GM21447 (cell line): Measurements from ENCODE around the gene TRIO.
"Not testable (repeated sequence)": the region's sequence is repeated elsewhere in the genome, so short reads cannot be mapped to it uniquely, and the experiment has no call there.

Experiments
- ATAC-seq: cut with Tn5 transposase; IDR thresholded peaks from one replicate; pipeline ENCODE4 v1.9.1; 2021; ENCODE audit not compliant: unreplicated experiment

TRIO gene

DNA sequence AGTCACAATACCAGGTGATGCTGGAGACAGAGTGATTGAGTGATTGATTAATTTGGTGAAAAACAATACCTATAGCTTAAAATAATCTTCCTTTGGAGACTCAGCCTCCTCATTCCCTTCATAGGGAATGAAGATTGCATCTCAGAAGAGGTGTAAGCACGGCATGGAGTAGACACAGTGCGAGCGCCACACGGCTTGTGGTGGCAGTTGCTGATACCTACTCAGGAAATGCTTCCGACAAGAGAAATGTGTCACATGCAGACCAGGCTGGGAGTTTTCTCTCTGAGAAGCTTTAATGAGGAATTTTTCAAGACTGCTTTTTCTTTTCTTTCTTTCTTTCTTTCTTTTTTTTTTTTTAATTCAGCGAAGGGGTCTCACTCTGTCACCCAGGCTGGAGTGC, 226.6 kb downstream of the TRIO start:
- no peak for ATAC-seq

DNA sequence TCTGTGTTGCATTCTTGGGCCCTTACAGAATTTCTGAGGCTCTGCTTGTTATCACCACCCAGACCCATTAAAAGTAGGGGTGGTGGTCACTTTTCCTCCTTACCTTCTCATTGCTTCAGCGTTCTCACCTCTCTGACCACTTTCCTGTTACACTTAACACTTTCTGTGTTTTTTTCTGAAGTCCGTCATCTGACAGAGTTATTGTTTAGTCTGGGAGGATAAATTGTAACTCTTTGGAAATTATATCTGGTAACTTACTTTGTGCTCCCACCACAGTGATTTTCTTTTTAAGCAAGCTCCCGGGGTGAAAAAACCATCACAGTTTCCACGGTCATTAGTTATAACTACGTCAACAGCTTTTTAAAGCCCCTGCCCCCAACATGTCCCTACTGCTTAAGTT, 227.2 kb downstream of the TRIO start:
- ATAC-seq: no peak

DNA sequence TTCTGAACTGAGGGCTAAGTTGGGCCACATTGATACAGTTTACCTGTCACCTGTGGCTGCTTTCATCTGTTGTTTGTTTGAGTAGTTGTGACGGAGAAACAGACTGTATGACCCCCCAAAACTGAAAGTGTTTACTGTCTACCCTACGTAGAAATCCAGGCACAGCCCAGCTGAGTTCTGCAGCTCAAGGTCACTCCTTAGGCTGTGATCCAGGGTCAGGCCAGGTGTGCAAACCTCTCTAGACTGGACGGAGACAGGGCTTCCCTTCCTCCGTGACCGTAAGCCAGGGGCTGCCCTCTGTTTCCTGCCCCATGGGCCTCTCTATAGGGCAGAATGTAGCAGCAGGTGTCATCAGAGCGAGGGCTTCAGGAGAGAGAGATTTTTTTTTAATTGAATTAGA, 230.5 kb downstream of the TRIO start:
- ATAC-seq: no peak

DNA sequence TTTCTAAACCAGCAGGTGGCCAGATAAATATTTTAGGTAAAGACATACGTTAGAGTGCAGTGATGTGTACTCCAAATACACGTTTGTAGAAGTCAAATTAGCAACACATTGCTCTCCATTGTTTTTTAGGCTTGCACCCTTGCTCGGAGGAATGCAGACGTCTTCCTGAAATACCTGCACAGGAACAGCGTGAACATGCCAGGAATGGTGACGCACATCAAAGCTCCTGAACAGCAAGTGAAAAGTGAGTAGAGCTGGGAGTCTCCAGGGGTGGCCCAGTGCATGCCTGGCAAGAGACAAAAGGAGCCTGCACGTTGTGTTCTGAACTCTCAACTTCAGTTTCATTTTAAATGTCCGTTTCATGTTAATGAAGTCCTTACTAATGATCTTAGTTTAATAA, 231.0 kb downstream of the TRIO start:
- no peak for ATAC-seq

DNA sequence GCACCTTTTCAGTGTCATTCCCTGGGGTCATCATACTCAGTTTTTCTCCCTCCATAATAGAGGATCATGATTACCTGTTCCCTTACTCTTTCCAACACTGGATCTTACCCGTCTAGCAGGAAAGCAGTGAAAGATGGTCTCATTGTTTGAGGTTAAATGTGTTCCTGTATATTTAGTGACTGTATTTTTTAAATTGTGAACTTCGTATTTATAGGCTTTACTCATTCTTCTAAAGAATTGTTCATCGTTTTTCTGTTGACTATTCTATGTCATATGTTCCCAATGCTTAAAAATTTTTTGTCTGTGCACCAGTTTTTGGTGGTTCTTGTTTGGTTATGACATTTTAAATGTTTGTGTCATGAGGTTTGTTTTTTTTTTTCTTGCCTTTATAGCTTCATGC, 233.6 kb downstream of the TRIO start:
- no peak for ATAC-seq

DNA sequence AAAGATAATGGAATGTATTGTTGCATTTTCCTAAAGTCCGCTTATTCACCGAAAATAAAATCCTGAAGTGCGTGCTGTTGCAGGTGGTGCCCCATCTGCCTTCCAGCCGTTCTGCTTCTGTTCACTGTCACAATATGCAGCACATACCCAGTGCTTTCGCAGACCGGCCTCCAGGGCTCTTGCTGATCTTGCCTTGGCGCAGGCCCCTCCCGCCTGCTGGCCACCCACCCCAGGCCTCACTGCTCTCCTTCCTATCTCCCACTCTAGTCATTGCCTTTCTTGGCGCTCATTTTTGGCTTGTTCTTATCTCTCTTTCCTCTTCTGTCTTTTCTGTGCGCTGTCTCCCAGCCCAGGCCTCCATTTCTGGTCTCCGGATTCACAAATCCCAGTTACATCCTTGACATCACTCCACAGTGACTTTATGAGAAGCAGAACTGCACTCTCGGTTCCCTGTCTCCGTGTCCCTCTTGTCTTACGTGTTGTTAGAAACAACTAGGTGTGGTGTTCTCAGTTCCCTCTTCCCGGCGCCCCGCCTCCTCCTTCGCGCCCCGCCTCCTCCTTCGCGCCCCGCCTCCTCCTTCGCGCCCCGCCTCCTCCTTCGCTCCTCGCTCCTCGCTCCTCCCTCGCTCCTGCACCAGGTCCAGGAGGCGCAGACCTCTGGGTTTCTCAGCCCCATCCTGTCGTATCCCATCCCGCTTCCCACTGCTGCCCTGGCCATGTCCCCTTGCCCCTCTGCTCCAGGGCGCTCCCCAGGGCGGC, 236.8 kb downstream of the TRIO start:
- ATAC-seq: no peak

DNA sequence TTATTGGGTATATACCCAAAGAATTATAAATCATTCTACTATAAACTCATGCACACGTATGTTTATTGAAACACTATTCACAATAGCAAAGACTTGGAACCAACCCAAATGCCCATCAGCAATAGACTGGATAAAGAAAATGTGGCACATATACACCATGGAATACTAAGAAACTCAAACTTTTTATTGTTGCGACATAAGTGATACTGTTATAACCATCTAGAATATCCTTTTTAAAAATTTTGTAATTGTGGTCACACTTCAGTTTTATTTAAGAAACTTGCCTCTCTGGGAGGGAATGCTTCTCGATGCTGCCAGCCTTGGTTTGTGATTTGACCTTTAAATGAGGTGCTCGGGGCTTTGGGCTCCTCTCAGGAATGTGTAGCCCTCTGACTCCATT, 237.6 kb downstream of the TRIO start:
- ATAC-seq: no peak

DNA sequence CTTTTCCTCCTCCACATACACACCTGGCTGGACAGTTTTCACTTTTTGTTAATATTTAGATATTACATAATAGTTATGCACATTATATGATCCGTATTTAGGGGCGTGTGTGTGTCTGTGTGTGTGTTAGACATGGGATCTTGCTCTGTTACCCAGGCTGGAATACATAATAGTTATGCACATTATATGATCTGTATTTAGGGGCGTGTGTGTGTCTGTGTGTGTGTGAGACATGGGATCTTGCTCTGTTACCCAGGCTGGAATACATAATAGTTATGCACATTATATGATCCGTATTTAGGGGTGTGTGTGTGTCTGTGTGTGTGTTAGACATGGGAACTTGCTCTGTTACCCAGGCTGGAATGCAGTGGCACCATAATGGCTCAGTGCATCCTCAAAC, 239.5 kb downstream of the TRIO start:
- ATAC-seq: no peak

DNA sequence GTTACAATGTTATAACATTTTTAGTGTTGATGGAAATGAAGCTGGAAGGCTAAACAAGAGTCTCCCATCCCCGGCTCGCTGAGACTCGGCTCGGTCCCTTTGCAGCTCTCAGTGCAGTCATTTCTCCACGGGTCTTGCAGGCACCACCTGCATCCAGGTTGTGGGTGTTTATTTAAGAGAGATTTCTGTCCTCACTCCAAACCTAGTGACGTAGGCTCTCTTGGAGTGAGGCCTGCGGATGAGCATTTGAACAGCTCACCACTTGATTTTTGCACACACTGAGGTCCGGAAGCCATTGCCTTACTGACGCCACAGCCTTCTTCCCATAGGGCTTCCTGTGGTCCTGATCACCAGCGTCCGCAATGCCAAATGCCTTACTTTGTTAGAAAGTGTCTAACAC, 240.8 kb downstream of the TRIO start:
- no peak for ATAC-seq

DNA sequence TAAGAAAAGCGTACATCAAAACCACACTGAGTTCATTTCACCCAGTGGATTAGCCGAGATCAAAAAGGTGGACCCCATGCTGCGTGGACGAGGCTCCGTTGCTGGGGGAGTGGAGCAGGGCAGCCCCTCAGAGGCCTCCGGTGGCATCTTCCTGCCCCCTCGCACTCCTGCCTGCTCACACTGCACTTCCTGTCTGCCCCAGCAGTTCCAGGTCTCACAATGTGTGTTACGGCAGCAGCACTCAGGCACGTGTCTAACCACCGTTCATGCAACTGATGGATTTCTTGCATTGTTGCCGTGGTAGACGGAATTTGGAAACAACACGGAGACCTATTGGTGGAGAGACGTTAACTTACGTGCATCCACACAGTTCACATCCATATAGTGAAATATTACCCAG, 241.9 kb downstream of the TRIO start:
- no peak for ATAC-seq

DNA sequence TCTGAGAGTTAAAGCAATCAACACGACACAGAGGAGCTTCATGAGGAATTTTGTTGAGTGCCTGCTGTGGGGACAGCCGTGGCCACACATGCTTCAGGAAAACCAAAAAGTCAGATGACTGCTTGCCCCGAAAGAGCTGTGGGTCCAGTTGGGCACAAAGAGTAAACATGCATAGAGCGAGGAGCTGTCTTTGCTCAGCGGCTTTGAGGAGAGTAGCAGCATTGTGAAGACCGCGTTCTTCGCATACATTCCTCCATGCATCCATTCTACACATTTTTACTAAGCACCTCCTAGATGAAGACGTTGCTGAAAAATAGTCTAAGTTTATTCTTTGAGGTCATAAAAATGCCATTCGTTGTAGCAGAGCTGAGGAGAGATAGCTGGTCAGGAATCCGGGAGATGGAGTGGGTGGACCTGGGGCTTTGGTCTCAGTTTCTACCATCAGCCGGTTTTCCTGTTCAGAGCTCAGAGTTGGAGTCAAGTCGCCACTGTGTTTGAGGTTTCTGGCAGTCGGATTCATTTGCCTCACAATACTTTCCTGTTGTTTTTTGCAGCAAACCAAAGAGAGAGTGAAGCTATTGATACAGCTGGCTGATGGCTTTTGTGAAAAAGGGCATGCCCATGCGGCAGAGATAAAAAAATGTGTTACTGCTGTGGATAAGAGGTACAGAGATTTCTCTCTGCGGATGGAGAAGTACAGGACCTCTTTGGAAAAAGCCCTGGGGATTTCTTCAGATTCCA, 243.9 kb downstream of the TRIO start:
- no peak for ATAC-seq

DNA sequence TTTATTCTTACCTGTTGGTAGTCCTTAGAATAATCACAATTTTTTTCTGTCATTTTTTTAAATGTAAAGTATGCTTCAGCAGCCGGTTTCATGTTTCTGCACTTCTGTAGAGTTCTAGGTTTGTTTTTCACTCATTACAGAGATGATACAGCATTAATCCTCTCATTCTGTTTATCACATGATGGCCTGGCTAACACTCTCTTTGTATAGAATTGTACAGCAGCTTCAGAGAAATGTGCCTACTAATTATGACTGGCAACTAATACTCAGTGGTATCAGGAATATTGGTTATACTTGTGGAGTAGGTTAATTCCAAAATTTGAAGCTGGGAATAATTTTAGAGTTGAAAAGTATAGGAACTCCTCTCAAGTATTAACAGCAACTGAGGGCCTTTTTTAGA, 245.6 kb downstream of the TRIO start:
- ATAC-seq: no peak

DNA sequence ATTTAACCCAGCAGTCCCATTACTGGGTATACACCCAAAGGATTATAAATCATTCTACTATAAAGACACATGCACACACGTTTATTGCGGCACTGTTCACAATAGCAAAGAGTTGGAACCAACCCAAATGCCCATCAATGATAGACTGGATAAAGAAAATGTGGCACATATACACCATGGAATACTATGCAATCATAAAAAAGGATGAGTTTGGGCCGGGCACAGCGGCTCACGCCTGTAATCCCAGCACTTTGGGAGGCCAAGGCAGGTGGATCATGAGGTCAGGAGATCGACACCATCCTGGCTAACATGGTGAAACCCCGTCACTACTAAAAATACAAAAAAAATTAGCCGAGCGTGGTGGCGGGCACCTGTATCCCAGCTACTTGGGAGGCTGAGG, 249.4 kb downstream of the TRIO start:
- not testable (repeated sequence) for ATAC-seq

DNA sequence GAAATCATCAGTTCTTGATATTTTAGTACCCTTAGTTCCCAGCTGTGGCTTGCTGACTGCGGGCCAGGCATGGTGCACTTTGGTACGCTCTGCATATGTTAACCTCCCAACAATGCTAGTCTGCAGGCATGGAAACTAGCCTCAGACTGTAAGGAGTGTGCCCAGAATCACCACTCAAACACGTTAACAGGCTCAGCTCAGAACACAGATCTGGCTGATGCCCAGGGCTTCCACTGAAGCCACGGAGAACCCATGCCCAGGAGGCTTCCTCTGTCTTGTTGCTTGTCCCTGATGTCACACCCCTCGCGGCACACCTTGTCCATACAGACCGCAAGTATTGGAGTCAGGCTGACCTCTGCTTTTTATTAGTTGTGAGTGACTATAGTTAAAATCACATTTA, 251.2 kb downstream of the TRIO start:
- no peak for ATAC-seq

DNA sequence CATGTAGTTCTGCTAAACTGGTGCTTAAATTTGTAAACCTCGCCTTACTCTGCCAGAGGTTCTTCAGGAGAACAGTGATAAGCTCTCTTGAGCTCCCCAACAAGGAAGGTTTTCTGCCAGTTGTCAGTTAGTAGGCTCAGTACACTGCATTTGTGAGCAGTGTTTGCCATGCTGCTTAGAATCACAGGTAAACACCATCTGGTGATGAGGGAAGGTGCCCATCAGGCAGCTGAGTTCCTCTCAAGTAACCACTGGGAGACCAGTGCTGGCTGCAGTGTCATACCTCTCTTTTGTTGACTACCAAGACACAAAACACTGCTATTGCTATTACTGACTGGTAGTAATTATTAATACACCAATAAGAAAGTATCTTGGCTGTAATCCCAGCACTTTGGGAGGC, 252.3 kb downstream of the TRIO start:
- no peak for ATAC-seq

DNA sequence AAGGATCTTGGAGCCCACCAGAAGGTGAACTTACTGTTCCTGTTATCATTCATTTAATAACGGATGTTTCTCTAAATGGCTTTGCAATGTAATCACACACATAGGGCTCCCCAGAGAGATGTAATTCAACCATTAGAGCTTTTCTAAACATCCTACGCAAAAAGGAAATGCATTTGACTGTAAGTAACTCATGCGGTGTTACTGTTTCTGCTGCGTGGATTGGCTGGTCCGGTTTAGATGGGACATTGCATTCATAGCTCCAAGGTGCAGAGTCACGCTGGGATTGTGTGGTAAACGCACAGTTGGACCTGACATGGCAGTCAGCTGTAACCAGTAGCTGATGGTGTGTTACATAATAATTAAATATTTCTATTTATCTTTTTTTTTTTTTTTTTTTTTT, 252.9 kb downstream of the TRIO start:
- no peak for ATAC-seq

DNA sequence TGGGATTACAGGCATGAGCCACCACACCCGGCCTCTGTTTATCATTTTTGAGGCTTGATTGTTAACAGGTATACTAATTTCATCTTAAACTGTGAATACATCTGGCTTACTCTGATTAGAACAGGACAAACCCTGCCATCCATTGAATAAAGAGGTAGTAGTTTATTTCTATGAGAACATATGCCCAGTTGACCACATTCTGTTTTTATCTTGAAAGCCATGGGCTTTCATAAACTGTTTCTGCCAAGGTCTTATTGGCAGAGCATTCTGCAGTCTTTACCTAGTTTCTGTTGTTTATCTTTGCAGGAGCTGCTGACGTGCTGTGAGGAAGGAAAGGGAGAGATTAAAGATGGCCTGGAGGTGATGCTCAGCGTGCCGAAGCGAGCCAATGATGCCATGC, 253.6 kb downstream of the TRIO start:
- ATAC-seq: no peak

DNA sequence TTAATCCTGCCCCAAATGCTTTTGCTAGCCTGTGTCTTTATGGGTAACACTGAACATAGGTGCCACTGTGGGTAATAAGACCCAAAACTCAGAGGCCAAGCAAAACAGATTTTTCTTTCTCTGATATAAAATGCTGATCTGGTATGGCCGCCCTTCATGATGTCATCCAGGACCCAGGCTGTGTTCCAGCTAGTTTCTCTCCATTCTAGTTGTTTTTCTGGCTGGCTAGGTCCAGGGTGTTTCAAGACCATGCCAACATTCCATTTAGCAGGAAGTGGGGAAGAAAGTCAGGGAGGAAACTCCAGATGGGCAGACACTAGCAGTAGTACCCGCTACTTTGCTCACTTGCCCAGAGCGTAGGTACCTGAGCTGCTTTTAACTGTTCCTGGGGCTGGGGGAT, 254.6 kb downstream of the TRIO start:
- ATAC-seq: no peak

DNA sequence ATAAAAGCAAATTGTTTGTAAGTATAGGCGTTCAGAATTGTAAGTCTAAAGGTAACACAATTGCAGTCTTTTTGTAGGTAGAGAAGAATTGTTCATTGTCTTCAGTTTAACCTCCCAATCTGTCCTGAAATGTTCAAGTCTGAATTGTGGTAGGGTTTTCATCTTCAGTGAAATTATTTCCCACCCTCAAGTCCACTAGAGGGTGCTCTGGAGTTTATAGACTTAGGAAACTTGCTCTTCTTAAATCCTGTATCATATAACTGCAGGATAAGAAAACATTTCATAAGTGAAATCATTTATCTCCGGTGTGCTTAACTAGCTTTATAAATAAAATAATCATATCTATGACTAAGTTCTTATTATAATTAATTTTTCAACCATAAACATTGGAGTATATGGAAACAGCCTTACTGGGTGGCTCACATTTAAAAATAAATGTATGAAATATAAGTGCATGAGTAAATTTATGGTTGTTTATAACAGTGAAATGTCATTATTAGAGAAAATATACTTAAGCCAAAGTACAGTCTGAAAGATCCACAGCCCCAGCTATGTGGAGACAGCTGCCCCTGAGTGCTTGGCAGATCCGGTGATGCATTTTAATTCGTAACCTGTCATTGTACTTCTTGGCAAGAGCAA, 256.0 kb downstream of the TRIO start:
- no peak for ATAC-seq

DNA sequence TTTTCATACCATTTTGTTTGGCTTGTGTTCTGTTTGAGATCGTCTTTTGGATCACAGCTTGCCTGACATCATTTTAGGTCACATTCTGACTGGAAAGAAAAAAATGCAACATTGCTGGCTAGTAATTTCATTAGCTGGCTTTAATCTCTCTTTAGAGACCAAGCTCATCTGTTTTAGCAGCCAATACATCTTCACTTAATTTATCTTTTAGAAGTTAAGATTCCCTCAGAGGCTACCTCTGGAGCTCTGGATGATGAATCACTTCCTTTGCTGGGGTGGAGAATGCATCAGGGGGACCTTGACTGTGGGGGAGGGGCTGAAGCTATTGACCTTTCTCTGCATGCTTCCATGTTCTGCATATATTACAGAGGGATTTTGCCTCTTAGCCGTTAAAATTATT, 256.9 kb downstream of the TRIO start:
- ATAC-seq: no peak

DNA sequence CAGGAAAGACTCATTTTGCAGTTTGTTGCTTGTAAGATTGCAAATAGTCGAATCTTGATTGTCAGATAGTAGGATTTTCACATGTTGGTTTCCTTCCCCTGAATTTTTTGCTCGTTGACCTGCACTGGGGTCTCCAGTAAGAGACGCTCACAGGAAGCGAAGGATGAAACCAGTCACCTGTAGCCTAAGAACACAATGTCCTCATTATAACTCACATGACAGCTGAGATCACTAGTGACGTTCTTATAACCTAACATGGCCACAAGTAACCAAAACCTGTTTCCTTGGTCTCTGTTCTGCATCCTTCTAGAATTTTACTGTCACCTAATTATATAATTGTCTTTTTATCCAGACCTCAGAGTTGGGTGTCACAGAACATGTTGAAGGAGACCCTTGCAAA, 257.5 kb downstream of the TRIO start:
- no peak for ATAC-seq

DNA sequence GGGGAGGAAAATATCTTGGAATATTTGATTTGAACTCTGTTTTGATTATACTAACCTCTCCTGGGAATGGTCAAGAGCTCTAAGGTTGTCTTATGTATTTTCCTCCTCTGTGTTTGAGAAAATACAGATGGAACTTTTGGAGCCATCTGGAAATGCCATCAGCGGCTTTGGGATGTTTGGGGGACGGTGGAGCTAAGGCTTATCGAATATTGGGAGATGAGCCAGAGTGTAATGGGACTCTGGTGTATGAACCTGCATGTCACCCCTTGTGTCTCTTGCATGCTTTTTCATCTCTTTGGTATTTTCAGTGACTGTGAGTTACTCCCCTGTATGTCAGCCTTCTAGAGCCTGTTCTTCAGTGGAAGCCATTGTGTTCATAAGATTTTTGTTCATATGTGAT, 258.5 kb downstream of the TRIO start:
- no peak for ATAC-seq
